HG02970 (cell line): Measurements from ENCODE around the gene CD48.

ENCODE experiments used
- ATAC-seq: cut with Tn5 transposase; IDR thresholded peaks from one replicate; pipeline ENCODE4 v1.9.1; 2021; ENCODE audit warnings: mild to moderate bottlenecking, moderate library complexity, moderate number of reproducible peaks; ENCODE audit not compliant: unreplicated experiment, low FRiP score

Gene CD48

GRCh38 chr1:160681066-160681890 lies 30.3 kb downstream of the CD48 start:
- peak; percentile 47 for ATAC-seq

- ATAC-seq = no peak
These were observed 31.2 kb downstream of the CD48 start for GRCh38 chr1:160680399-160680798.

- ATAC-seq = no peak
These were observed 31.7 kb downstream of the CD48 start for GRCh38 chr1:160679893-160680292.

- ATAC-seq = no peak
These were observed 34.6 kb downstream of the CD48 start for GRCh38 chr1:160676869-160677597.

GRCh38 chr1:160675641-160676410 lies 35.8 kb downstream of the CD48 start:
- no peak for ATAC-seq

- no peak for ATAC-seq
These were observed 37.2 kb downstream of the CD48 start for GRCh38 chr1:160674415-160674814.

- no peak for ATAC-seq
These were observed 38.6 kb downstream of the CD48 start for GRCh38 chr1:160672789-160673695.

GRCh38 chr1:160671603-160672517 lies 39.8 kb downstream of the CD48 start:
- ATAC-seq = no peak

- ATAC-seq = no peak
These were observed 40.9 kb downstream of the CD48 start for GRCh38 chr1:160670701-160671100.

- no peak for ATAC-seq
These were observed 41.8 kb downstream of the CD48 start for GRCh38 chr1:160669802-160670201.

GRCh38 chr1:160669276-160669675 lies 42.3 kb downstream of the CD48 start:
- no peak for ATAC-seq

GRCh38 chr1:160667896-160668295 lies 43.7 kb downstream of the CD48 start:
- ATAC-seq = no peak

GRCh38 chr1:160666079-160666442 lies 45.6 kb downstream of the CD48 start:
- no peak for ATAC-seq

- no peak for ATAC-seq
These were observed 46.1 kb downstream of the CD48 start for GRCh38 chr1:160665330-160666078.

GRCh38 chr1:160664573-160665051 lies 47.0 kb downstream of the CD48 start:
- ATAC-seq = no peak

- no peak for ATAC-seq
These were observed 48.7 kb downstream of the CD48 start for GRCh38 chr1:160662910-160663309.

- ATAC-seq = no peak
These were observed 52.1 kb downstream of the CD48 start for GRCh38 chr1:160659566-160659965.

GRCh38 chr1:160658814-160659193 lies 52.8 kb downstream of the CD48 start:
- no peak for ATAC-seq
